HEK293 (cell line): Measurements from ENCODE around the gene KRT9.
A peak's percentile ranks its signal among the peaks of the same experiment; 100 is the strongest.

Experiments used
- CTCF ChIA-PET: fragments of 350-600 bp; formaldehyde crosslinking; extraction: SDS; loops from one replicate; lab custom pipeline; 2021; ENCODE audit warnings: antibody characterized with exemption; lab: Yijun Ruan, JAX
- POLR2A ChIA-PET: fragments of 300-600 bp; formaldehyde crosslinking; extraction: SDS; loops from one replicate; lab custom pipeline; 2020; ENCODE audit warnings: antibody characterized with exemption, inconsistent platforms; lab: Yijun Ruan, JAX
- H3K27ac ChIP-seq: fragments of 200-500 bp; sonication (Bioruptor generic); 2 replicates; pipeline ENCODE4 v1.5.1; 2014; ENCODE audit warnings: low read depth, low read length, control low read depth, inconsistent platforms; ENCODE audit errors: extremely low read depth
- H3K36me3 ChIP-seq, 2 experiments: fragments of 200-500 bp in 1 of 2; sonication (Bioruptor generic) in 1 of 2; 1 replicate in 1 of 2; 2 replicates in 1 of 2; pipeline ENCODE4 v1.5.1; 2014 to 2017; ENCODE audit warnings: inconsistent platforms in 2 of 2, low read length in 2 of 2; ENCODE audit not compliant: control insufficient read depth in 2 of 2, insufficient read depth in 1 of 2
- H3K4me1 ChIP-seq: fragments of 200-500 bp; sonication (Bioruptor generic); 2 replicates; pipeline ENCODE4 v1.5.1; 2014; ENCODE audit warnings: mild to moderate bottlenecking, low read length, inconsistent platforms; ENCODE audit not compliant: control insufficient read depth, insufficient read depth
- H3K4me3 ChIP-seq: 2 replicates; pipeline ENCODE4 v1.5.1; 2011; ENCODE audit warnings: low read depth, mild to moderate bottlenecking, control low read depth, low read length, moderate library complexity
- H3K9me3 ChIP-seq: fragments of 200-500 bp; sonication (Bioruptor generic); 2 replicates; pipeline ENCODE4 v1.5.1; 2014; ENCODE audit warnings: low read depth, low read length, inconsistent platforms; ENCODE audit not compliant: control insufficient read depth, insufficient read depth
- BCL11A ChIP-seq: fragments of 450-650 bp; formaldehyde crosslinking; IDR thresholded peaks from 2 replicates; pipeline ENCODE4 v1.5.1; 2016; ENCODE audit warnings: low read depth, missing biosample characterization, missing genetic modification characterization
- FEZF1 ChIP-seq: fragments of 450-650 bp; formaldehyde crosslinking; IDR thresholded peaks from 2 replicates; pipeline ENCODE4 v1.5.1; 2016; ENCODE audit warnings: missing biosample characterization, missing genetic modification characterization
- GLIS1 ChIP-seq: fragments of 450-650 bp; formaldehyde crosslinking; IDR thresholded peaks from 2 replicates; pipeline ENCODE4 v1.5.1; 2016; ENCODE audit warnings: missing biosample characterization, missing genetic modification characterization
- KLF7 ChIP-seq: fragments of 450-650 bp; formaldehyde crosslinking; IDR thresholded peaks from 2 replicates; pipeline ENCODE4 v1.5.1; 2016; ENCODE audit warnings: missing biosample characterization, missing genetic modification characterization, borderline replicate concordance
- OSR2 ChIP-seq: fragments of 450-650 bp; formaldehyde crosslinking; IDR thresholded peaks from 2 replicates; pipeline ENCODE4 v1.5.1; 2016; ENCODE audit warnings: missing biosample characterization, missing genetic modification characterization
- PBX3 ChIP-seq: sonication (generic); formaldehyde crosslinking; IDR thresholded peaks from 2 replicates; pipeline ENCODE4 v1.8.1; 2022; ENCODE audit warnings: mild to moderate bottlenecking, moderate library complexity, missing genetic modification reagents
- PRDM1 ChIP-seq: fragments of 450-650 bp; formaldehyde crosslinking; IDR thresholded peaks from 2 replicates; pipeline ENCODE4; 2016; ENCODE audit warnings: missing biosample characterization, missing genetic modification characterization
- PRDM10 ChIP-seq: fragments of 450-650 bp; formaldehyde crosslinking; IDR thresholded peaks from 2 replicates; pipeline ENCODE4 v1.5.1; 2016; ENCODE audit warnings: missing biosample characterization, missing genetic modification characterization
- SP2 ChIP-seq: fragments of 450-650 bp; formaldehyde crosslinking; IDR thresholded peaks from 2 replicates; pipeline ENCODE4 v1.5.1; 2016; ENCODE audit warnings: missing biosample characterization, missing genetic modification characterization
- ZBTB21 ChIP-seq: fragments of 450-650 bp; formaldehyde crosslinking; IDR thresholded peaks from 2 replicates; pipeline ENCODE4 v1.5.1; 2017; ENCODE audit warnings: missing biosample characterization, missing genetic modification characterization
- ZBTB6 ChIP-seq: fragments of 450-650 bp; formaldehyde crosslinking; IDR thresholded peaks from 2 replicates; pipeline ENCODE4 v1.5.1; 2017; ENCODE audit warnings: missing biosample characterization, missing genetic modification characterization
- ZNF10 ChIP-seq: fragments of 450-650 bp; formaldehyde crosslinking; IDR thresholded peaks from 2 replicates; pipeline ENCODE4 v1.5.1; 2017; ENCODE audit warnings: missing biosample characterization, missing genetic modification characterization
- ZNF112 ChIP-seq: fragments of 450-650 bp; formaldehyde crosslinking; IDR thresholded peaks from 2 replicates; pipeline ENCODE4 v1.5.0; 2017; ENCODE audit warnings: missing biosample characterization, missing genetic modification characterization
- ZNF18 ChIP-seq: fragments of 450-650 bp; formaldehyde crosslinking; IDR thresholded peaks from 2 replicates; pipeline ENCODE4 v1.5.1; 2016; ENCODE audit warnings: missing biosample characterization, missing genetic modification characterization
- ZNF223 ChIP-seq: fragments of 450-650 bp; formaldehyde crosslinking; IDR thresholded peaks from 2 replicates; pipeline ENCODE4 v1.5.1; 2016; ENCODE audit warnings: missing biosample characterization, missing genetic modification characterization
- ZNF449 ChIP-seq: fragments of 450-650 bp; formaldehyde crosslinking; IDR thresholded peaks from 2 replicates; pipeline ENCODE4 v1.5.1; 2017; ENCODE audit warnings: missing biosample characterization, mild to moderate bottlenecking, missing genetic modification characterization, moderate library complexity
- ZNF473 ChIP-seq: fragments of 450-650 bp; formaldehyde crosslinking; IDR thresholded peaks from 2 replicates; pipeline ENCODE4 v1.5.1; 2017; ENCODE audit warnings: missing biosample characterization, missing genetic modification characterization
- ZNF600 ChIP-seq: fragments of 450-650 bp; formaldehyde crosslinking; IDR thresholded peaks from 2 replicates; pipeline ENCODE4 v1.5.1; 2016; ENCODE audit warnings: missing biosample characterization, missing genetic modification characterization
- ZNF621 ChIP-seq: fragments of 450-650 bp; formaldehyde crosslinking; IDR thresholded peaks from 2 replicates; pipeline ENCODE4 v1.5.1; 2017; ENCODE audit warnings: missing biosample characterization, missing genetic modification characterization
- ZNF645 ChIP-seq: fragments of 450-650 bp; formaldehyde crosslinking; IDR thresholded peaks from 2 replicates; pipeline ENCODE4; 2016; ENCODE audit warnings: missing biosample characterization, missing genetic modification characterization
- ZNF664 ChIP-seq: fragments of 450-650 bp; formaldehyde crosslinking; IDR thresholded peaks from 2 replicates; pipeline ENCODE4 v1.5.1; 2016; ENCODE audit warnings: missing biosample characterization, missing genetic modification characterization
- ZNF670 ChIP-seq: fragments of 450-650 bp; formaldehyde crosslinking; IDR thresholded peaks from 2 replicates; pipeline ENCODE4 v1.5.1; 2016; ENCODE audit warnings: missing biosample characterization, missing genetic modification characterization, low read depth

KRT9 gene

GRCh38 chr17:41531993-41532392 lies 39.9 kb downstream of the KRT9 start:
- POLR2A ChIA-PET = interaction anchor here (0.8 kb wide), 1 partner anchor 156 kb away, joined by 4 read pairs; no protein-coding TSS in a partner anchor
- Histone ChIP-seq H3K4me3 (no peak overlapping the region), H3K4me1 (peaks cover 14% of the 10 kb centered on the region), H3K9me3 (no peaks in the 10 kb centered on the region), H3K27ac (no peak overlapping the region), H3K36me3 (no peaks in the 10 kb centered on the region)
- CTCF ChIA-PET = interaction anchor here (1.1 to 4.8 kb wide), 4 partner anchors 17 to 117 kb away, joined by 3 to 55 read pairs (median 6); no protein-coding TSS in a partner anchor
- no peak for TF ChIP-seq ZNF449 (tag by site-specific recombination)
- TF ChIP-seq ZNF18 (tag by site-specific recombination) = no peak
- no peak for TF ChIP-seq KLF7 (tag by site-specific recombination)
- no peak for TF ChIP-seq ZNF621 (tag by site-specific recombination)
- no peak for TF ChIP-seq ZNF670 (tag by site-specific recombination)
- TF ChIP-seq ZNF664 (tag by site-specific recombination) = 0 out of 2 replicates have a peak, but pooled peaks have one; percentile 25
- no peak for TF ChIP-seq ZBTB21 (tag by site-specific recombination)
- no peak for TF ChIP-seq ZNF473 (tag by site-specific recombination)

GRCh38 chr17:41530062-41531048 lies 41.5 kb downstream of the KRT9 start:
- POLR2A ChIA-PET = interaction anchor here (1.6 to 1.8 kb wide), 2 partner anchors 135 to 159 kb away, joined by 5 to 13 read pairs; partner anchors contain the start of gene EIF1
- CTCF ChIA-PET = interaction anchor here (0.7 to 4.8 kb wide), 12 partner anchors 10 to 384 kb away, joined by 3 to 55 read pairs (median 4); no protein-coding TSS in a partner anchor
- H3K27ac ChIP-seq = peak overlapping the region; percentile 32
- TF ChIP-seq FEZF1 (tag by site-specific recombination) = 0 out of 2 replicates have a peak, but pooled peaks have one; percentile 18
- no peak for TF ChIP-seq ZBTB6
- peak; percentile 44 for TF ChIP-seq GLIS1 (tag by site-specific recombination)
- TF ChIP-seq PRDM1 (tag by site-specific recombination) = no peak
- 0 out of 2 replicates have a peak, but pooled peaks have one; percentile 28 for TF ChIP-seq BCL11A (tag by site-specific recombination)
- TF ChIP-seq ZNF223 (tag by site-specific recombination) = no peak
- TF ChIP-seq OSR2 (tag by site-specific recombination) = peak; percentile 65; the same call in 1 of the 2 replicates
- no peak for TF ChIP-seq ZNF112 (tag by site-specific recombination)
- peak; percentile 60 for TF ChIP-seq SP2 (tag by site-specific recombination)
- TF ChIP-seq ZNF600 = no peak
- peak; percentile 84 for TF ChIP-seq PRDM10 (tag by site-specific recombination)
- TF ChIP-seq ZNF645 (tag by site-specific recombination) = no peak
- no peak for TF ChIP-seq PBX3 (CRISPR knock-in tag)
- TF ChIP-seq ZNF10 (tag by site-specific recombination) = peak; percentile 98

More at GRCh38 chr17:41530062-41531048, 41.5 kb downstream of the KRT9 start:
- Histone ChIP-seq H3K36me3 (no peaks in the 10 kb centered on the region; a peak in 1 of 3 replicates), H3K9me3 (no peaks in the 10 kb centered on the region), H3K4me1 (peaks cover 14% of the 10 kb centered on the region), H3K4me3 (no peak overlapping the region)
